HG03354 (cell line): ENCODE results near the gene KIAA0513.
"Not testable (repeated sequence)": the region's sequence is repeated elsewhere in the genome, so short reads cannot be mapped to it uniquely, and the experiment has no call there.

Source experiments
- ATAC-seq: cut with Tn5 transposase; IDR thresholded peaks from one replicate; pipeline ENCODE4 v1.9.1; 2021; ENCODE audit warnings: mild to moderate bottlenecking; ENCODE audit not compliant: unreplicated experiment, poor library complexity, severe bottlenecking

KIAA0513 gene

GRCh38 chr16:85101956-85102630, 74.5 kb downstream of the KIAA0513 start:
- ATAC-seq: no peak

GRCh38 chr16:85103114-85104079, 75.8 kb downstream of the KIAA0513 start:
- no peak for ATAC-seq

GRCh38 chr16:85104147-85104546, 76.6 kb downstream of the KIAA0513 start:
- no peak for ATAC-seq

GRCh38 chr16:85104821-85105391, 77.3 kb downstream of the KIAA0513 start:
- no peak for ATAC-seq

GRCh38 chr16:85105475-85105874, 77.9 kb downstream of the KIAA0513 start:
- ATAC-seq: no peak

- no peak for ATAC-seq
Measured at GRCh38 chr16:85107083-85107482, 79.5 kb downstream of the KIAA0513 start.

GRCh38 chr16:85107532-85107931, 79.9 kb downstream of the KIAA0513 start:
- ATAC-seq: no peak

- ATAC-seq: no peak
Measured at GRCh38 chr16:85110105-85110504, 82.5 kb downstream of the KIAA0513 start.

GRCh38 chr16:85111184-85111583, 83.6 kb downstream of the KIAA0513 start:
- ATAC-seq: no peak

- no peak for ATAC-seq
Measured at GRCh38 chr16:85112364-85112763, 84.8 kb downstream of the KIAA0513 start, which contains the start of gene CIBAR2. Gene CIBAR2 (minus strand): TSS chr16:85112472. CDS start chr16:85112352, 120 bp downstream.

GRCh38 chr16:85113168-85113733, 85.7 kb downstream of the KIAA0513 start:
- no peak for ATAC-seq

GRCh38 chr16:85113913-85114312, 86.3 kb downstream of the KIAA0513 start:
- ATAC-seq: no peak

GRCh38 chr16:85114909-85115567, 87.4 kb downstream of the KIAA0513 start:
- ATAC-seq: peak; percentile 75

GRCh38 chr16:85117418-85117817, 89.8 kb downstream of the KIAA0513 start:
- no peak for ATAC-seq

- ATAC-seq: no peak
Measured at GRCh38 chr16:85120006-85120340, 92.4 kb downstream of the KIAA0513 start.

GRCh38 chr16:85123441-85123840, 95.8 kb downstream of the KIAA0513 start:
- ATAC-seq: not testable (repeated sequence)

- no peak for ATAC-seq
Measured at GRCh38 chr16:85123891-85124635, 96.5 kb downstream of the KIAA0513 start.

- ATAC-seq: no peak
Measured at GRCh38 chr16:85124636-85125346, 97.2 kb downstream of the KIAA0513 start.
